ENCODE measurements around the gene PGA5. TPM values are rescaled to one million over a fixed set of nuclear protein-coding genes. Genes with fewer than 3 reads are reported as not detected.

The PGA5 gene
- total and polyA plus RNA-seq, 9 of the 15 experiments (the other 6 are each of a cell fraction or from before 2014, with no cell fraction given): not detected

DNA sequence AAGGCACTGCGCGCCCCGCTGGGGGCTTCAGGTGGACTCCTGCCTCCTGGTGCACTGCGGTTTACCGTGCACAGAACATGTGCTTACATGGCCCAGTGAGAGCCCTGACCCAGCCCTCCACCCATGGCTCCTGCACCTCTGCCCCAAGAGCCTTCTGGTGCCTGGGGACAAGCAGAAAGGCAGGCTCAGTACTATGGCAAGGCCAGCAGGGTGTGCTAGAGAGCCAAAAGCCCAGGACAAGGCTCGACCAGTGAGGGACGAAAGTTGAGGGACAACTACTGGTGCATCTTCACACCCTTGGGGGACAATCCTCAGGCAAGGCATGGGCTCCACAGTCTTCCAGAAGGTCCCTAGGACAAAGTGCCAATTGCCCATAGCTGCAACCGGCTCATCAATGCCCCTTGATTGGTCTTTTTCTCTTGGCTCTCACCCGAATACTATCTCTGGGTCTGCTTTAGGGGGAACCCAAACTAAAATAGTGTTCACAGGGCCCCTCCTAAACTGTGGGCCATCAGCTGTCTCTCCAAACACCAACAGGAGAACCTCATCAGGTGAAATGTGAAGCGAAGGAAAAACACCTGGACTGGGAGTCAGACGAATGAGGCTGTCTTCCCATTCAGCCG lies 13.5 kb downstream of the PGA5 start (continued):
- TF ChIP-seq, protein P1, sequence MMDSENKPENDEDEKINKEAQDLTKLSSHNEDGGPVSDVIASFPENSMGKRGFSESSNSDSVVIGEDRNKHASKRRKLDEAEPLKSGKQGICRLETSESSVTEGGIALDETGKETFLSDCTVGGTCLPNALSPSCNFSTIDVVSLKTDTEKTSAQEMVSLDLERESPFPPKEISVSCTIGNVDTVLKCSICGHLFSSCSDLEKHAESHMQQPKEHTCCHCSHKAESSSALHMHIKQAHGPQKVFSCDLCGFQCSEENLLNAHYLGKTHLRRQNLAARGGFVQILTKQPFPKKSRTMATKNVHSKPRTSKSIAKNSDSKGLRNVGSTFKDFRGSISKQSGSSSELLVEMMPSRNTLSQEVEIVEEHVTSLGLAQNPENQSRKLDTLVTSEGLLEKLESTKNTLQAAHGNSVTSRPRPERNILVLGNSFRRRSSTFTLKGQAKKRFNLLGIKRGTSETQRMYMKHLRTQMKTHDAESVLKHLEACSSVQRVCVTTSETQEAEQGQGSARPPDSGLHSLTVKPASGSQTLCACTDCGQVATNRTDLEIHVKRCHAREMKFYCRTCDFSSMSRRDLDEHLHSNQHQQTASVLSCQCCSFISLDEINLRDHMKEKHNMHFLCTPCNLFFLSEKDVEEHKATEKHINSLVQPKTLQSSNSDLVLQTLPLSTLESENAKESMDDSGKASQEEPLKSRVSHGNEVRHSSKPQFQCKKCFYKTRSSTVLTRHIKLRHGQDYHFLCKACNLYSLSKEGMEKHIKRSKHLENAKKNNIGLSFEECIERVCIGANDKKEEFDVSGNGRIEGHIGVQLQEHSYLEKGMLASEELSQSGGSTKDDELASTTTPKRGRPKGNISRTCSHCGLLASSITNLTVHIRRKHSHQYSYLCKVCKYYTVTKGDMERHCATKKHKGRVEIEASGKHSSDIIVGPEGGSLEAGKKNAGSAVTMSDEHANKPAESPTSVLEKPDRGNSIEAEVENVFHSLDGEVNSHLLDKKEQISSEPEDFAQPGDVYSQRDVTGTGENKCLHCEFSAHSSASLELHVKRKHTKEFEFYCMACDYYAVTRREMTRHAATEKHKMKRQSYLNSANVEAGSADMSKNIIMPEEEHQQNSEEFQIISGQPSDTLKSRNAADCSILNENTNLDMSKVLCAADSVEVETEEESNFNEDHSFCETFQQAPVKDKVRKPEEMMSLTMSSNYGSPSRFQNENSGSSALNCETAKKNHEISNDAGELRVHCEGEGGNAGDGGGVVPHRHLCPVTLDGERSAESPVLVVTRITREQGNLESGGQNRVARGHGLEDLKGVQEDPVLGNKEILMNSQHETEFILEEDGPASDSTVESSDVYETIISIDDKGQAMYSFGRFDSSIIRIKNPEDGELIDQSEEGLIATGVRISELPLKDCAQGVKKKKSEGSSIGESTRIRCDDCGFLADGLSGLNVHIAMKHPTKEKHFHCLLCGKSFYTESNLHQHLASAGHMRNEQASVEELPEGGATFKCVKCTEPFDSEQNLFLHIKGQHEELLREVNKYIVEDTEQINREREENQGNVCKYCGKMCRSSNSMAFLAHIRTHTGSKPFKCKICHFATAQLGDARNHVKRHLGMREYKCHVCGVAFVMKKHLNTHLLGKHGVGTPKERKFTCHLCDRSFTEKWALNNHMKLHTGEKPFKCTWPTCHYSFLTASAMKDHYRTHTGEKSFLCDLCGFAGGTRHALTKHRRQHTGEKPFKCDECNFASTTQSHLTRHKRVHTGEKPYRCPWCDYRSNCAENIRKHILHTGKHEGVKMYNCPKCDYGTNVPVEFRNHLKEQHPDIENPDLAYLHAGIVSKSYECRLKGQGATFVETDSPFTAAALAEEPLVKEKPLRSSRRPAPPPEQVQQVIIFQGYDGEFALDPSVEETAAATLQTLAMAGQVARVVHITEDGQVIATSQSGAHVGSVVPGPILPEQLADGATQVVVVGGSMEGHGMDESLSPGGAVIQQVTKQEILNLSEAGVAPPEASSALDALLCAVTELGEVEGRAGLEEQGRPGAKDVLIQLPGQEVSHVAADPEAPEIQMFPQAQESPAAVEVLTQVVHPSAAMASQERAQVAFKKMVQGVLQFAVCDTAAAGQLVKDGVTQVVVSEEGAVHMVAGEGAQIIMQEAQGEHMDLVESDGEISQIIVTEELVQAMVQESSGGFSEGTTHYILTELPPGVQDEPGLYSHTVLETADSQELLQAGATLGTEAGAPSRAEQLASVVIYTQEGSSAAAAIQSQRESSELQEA (IDR thresholded peaks at IDR 0.05; ENCODE audit: low read depth): no peak
- TF ChIP-seq BCL6 (CRISPR knock-in tag; IDR thresholded peaks at IDR 0.05): no peak
- no peak for TF ChIP-seq MYC (IDR thresholded peaks at IDR 0.05; ENCODE audit: low read depth, low read length)
- TF ChIP-seq MYC (CRISPR knock-in tag; IDR thresholded peaks at IDR 0.05; ENCODE audit: borderline replicate concordance, low read depth): no peak
- TF ChIP-seq KDM4B (IDR thresholded peaks at IDR 0.05; ENCODE audit: borderline replicate concordance in 2 of 2, low read depth in 1 of 2): no peak
- TF ChIP-seq ZNF431 (CRISPR knock-in tag; IDR thresholded peaks at IDR 0.05): no peak
- TF ChIP-seq CHCHD3 (CRISPR knock-in tag; IDR thresholded peaks at IDR 0.05): no peak
- TF ChIP-seq LCOR (CRISPR knock-in tag; IDR thresholded peaks at IDR 0.05): no peak
- no peak for TF ChIP-seq NFXL1 (CRISPR knock-in tag; IDR thresholded peaks at IDR 0.05)
- TF ChIP-seq ZNF561 (CRISPR knock-in tag; conservative IDR thresholded peaks at IDR 0.05): no peak
- TF ChIP-seq ARID2 (IDR thresholded peaks at IDR 0.05): peak; percentile 65; the same call in 1 of the 2 replicates
- no peak for TF ChIP-seq RFX7 (CRISPR knock-in tag; IDR thresholded peaks at IDR 0.05)
- no peak for TF ChIP-seq GATA2 (CRISPR knock-in tag; IDR thresholded peaks at IDR 0.05)
- peak; percentile 26; the same call in 1 of the 2 replicates for TF ChIP-seq L3MBTL2 (IDR thresholded peaks at IDR 0.05)
- no peak for TF ChIP-seq ZNF134 (CRISPR knock-in tag; conservative IDR thresholded peaks at IDR 0.05)
- no peak for TF ChIP-seq NR3C1 (CRISPR knock-in tag; IDR thresholded peaks at IDR 0.05)
- no peak for TF ChIP-seq PCBP2 (IDR thresholded peaks at IDR 0.05; ENCODE audit: low read depth, low read length, poor library complexity, severe bottlenecking)
- TF ChIP-seq RNF2 (IDR thresholded peaks at IDR 0.05): no peak
- TF ChIP-seq POLR2AphosphoS5 (IDR thresholded peaks at IDR 0.05; ENCODE audit: control insufficient read depth, insufficient read depth, low read depth, low read length): no peak
- TF ChIP-seq, protein P2, sequence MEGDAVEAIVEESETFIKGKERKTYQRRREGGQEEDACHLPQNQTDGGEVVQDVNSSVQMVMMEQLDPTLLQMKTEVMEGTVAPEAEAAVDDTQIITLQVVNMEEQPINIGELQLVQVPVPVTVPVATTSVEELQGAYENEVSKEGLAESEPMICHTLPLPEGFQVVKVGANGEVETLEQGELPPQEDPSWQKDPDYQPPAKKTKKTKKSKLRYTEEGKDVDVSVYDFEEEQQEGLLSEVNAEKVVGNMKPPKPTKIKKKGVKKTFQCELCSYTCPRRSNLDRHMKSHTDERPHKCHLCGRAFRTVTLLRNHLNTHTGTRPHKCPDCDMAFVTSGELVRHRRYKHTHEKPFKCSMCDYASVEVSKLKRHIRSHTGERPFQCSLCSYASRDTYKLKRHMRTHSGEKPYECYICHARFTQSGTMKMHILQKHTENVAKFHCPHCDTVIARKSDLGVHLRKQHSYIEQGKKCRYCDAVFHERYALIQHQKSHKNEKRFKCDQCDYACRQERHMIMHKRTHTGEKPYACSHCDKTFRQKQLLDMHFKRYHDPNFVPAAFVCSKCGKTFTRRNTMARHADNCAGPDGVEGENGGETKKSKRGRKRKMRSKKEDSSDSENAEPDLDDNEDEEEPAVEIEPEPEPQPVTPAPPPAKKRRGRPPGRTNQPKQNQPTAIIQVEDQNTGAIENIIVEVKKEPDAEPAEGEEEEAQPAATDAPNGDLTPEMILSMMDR (IDR thresholded peaks at IDR 0.05 in 2 of 3, conservative IDR thresholded peaks at IDR 0.05 in 1 of 3; ENCODE audit: insufficient read depth in 2 of 3, low read depth in 1 of 3, low read length in 3 of 3): peak; percentile 90 to 95 (median 94)
- no peak for TF ChIP-seq TCF7 (IDR thresholded peaks at IDR 0.05; ENCODE audit: borderline replicate concordance)

Data from K562 (cell line).